HG03575 (cell line): Measurements from ENCODE around the gene GNB1L.
"Not testable (repeated sequence)": the region's sequence is repeated elsewhere in the genome, so short reads cannot be mapped to it uniquely, and the experiment has no call there.

Source experiments
- ATAC-seq: cut with Tn5 transposase; IDR thresholded peaks from one replicate; pipeline ENCODE4 v1.9.1; 2021; ENCODE audit not compliant: unreplicated experiment, insufficient number of reproducible peaks, low FRiP score; ENCODE audit errors: extremely low read depth

The GNB1L gene

GRCh38 chr22:19849835-19850762 is 4.6 kb downstream of the GNB1L start:
- no peak for ATAC-seq

GRCh38 chr22:19848298-19849224 is 6.1 kb downstream of the GNB1L start:
- no peak for ATAC-seq

- ATAC-seq: no peak
Measured at GRCh38 chr22:19847345-19847632, 7.4 kb downstream of the GNB1L start.

DNA sequence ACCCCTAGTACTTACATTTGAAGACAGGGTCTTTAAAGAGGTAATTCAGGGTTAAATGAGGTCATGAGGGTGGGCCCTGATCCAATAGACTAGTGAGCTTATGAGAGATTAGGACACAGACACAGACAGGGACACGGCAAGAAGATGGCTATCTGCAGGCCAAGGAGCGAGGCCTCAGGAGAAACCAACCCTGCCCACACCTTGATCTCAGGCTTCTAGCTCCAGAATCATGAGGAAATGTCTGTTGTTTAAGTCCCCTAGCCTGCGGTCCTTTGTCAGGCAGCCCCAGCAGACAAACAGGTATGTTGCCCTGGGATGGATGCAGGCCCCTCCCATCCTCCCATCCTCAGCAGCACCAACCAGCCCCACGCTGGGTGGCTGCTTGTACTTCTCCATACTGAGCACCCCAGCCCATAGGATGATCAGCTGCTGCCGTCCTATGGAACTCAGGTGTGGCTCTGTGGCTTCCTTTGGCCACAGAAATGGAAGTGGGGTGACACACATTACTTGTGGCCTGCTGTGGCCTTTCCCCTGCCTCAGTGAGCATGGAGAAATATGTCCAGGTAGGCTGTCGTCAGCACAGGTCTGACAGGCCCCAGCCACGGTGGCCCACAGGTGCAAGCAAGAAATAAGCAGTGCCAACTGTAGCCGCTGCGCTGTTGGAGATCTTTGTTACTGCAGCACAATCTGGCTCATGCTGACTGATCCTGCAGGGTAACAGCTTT is 7.9 kb downstream of the GNB1L start:
- no peak for ATAC-seq

- ATAC-seq: no peak
Measured at GRCh38 chr22:19845054-19845722, 9.5 kb downstream of the GNB1L start.

- ATAC-seq: no peak
Measured at GRCh38 chr22:19844377-19845053, 10.2 kb downstream of the GNB1L start.

DNA sequence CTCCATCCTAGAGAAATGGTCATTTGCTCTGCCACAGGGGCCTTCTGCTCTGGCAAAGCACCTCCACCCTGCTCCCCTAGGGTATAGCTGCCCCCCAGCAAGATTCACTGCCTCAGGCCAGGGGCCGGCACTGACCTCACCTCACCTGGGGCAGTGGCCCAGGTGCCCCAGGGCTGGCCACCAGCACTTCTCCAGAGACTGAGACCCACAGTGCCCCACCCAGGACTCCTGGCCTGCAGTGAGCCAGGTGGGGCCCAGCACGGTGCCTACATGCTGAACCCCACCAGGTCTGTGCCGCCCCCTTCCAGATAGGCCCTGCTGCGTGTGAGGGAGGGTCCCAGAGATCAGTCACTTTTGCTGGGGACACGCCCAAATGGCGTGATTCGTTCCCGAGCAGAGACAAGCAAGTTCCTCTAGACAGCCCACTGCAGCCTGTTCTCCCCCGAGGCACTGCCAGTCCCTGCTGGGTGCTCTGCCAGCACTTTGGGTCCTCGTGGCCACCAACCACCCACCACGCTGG is 10.8 kb downstream of the GNB1L start:
- ATAC-seq: no peak

- ATAC-seq: no peak
Measured at GRCh38 chr22:19843107-19843856, 11.4 kb downstream of the GNB1L start.

GRCh38 chr22:19842393-19843106 is 12.1 kb downstream of the GNB1L start:
- no peak for ATAC-seq

DNA sequence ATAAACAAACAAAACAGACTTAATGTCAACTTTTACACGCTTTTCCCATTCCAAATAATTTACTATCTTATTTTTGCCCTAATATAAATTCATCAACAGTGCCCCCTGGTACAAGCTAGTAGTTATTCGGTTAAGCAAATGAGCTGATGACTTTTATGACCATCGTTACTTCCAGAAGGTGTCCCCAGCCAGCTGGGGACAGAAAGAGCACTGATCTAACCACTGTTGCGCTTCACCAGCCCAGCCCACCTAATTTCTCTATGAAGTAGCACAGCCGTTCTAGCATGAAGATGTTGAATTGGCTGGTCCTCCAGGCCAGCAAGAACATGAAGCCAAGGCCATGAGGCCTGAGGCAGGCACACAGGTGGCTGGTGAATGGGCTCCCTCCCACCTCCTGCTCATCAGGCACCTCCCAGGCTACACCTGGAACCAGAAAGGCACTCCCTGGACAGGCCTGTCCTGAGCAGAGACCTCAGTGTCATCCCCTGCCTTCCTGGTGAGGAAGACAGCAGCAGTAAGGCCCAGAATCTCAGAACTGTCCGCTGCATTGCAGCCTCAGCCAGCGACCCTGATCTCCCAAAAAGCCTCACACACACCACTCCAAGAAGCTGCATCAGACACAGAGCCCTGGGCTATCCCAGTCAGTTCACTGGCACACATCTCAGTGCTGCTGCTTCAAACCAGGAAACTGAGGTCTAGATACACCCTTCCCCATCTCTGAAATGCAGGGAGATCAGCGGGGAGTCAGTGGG is 12.9 kb downstream of the GNB1L start:
- ATAC-seq: no peak

GRCh38 chr22:19840955-19841640 is 13.6 kb downstream of the GNB1L start:
- ATAC-seq: no peak

GRCh38 chr22:19840059-19840458 is 14.6 kb downstream of the GNB1L start:
- no peak for ATAC-seq

DNA sequence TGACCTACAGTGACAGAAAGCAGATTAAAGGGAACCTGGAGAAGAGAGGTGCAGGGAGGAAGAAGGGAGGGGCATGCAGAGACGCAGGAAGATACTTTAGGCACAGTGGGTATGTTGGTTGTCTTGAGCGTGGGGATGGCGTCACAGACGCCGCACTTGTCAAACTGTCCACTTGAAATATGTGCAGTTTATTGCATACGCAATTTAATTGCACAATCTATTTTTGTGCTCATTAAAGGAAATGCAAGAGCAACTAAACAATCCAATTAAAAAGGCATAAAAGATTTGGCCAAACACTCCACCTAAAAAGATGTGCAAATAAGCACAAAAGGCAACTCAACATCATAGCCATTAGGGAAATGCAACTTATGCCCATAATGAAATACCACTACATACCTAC is 16.8 kb downstream of the GNB1L start:
- ATAC-seq: no peak

- ATAC-seq: no peak
Measured at GRCh38 chr22:19836512-19836911, 18.2 kb downstream of the GNB1L start.

DNA sequence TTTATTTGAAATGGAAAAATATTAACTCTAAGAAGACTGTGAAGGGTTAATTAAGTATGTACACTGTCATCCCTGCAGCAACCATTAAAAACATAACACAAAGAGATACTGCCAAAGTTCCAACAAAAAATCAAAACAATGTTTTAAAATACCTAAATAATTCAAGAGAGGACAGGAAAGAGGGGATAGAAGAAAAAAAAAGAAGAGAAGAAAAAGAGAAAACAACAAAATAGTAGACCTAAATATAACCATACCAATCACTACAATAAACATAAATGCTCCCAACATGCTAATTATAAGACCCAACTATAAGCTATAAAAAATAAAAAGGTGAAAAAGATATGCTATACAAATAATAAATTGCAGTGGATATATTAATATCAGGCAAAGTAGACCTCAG is 20.1 kb downstream of the GNB1L start:
- no peak for ATAC-seq

DNA sequence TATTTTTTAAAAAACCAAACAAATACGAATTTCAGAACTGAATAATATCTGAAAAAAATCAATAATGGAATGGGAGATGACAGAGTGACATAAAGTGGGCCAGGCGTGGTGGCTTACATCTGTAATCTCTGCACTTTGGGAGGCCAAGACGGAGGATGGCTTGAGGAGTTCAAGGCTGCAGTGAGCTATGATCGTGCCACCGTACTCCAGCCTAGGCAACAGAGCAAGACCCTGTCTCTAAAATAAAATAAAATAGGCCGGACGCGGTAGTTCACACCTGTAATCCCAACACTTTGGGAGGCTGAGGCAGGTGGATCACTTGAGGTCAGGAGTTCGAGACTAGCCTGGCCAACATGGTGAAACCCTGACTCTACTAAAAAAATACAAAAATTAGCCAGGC is 21.3 kb downstream of the GNB1L start:
- not testable (repeated sequence) for ATAC-seq
